WI38 (cell line): ENCODE measurements around the gene NEAT1.

Experiments
- H3K4me3 ChIP-seq: 2 replicates; pipeline ENCODE4 v1.5.1; 2011; ENCODE audit warnings: low read depth, mild to moderate bottlenecking, control low read depth, low read length
- TF ChIP-seq, protein P1 (sequence below): IDR thresholded peaks from 2 replicates; pipeline ENCODE4 v1.5.1; 2012; ENCODE audit warnings: low read depth, mild to moderate bottlenecking, control low read depth, low read length

Gene NEAT1

DNA sequence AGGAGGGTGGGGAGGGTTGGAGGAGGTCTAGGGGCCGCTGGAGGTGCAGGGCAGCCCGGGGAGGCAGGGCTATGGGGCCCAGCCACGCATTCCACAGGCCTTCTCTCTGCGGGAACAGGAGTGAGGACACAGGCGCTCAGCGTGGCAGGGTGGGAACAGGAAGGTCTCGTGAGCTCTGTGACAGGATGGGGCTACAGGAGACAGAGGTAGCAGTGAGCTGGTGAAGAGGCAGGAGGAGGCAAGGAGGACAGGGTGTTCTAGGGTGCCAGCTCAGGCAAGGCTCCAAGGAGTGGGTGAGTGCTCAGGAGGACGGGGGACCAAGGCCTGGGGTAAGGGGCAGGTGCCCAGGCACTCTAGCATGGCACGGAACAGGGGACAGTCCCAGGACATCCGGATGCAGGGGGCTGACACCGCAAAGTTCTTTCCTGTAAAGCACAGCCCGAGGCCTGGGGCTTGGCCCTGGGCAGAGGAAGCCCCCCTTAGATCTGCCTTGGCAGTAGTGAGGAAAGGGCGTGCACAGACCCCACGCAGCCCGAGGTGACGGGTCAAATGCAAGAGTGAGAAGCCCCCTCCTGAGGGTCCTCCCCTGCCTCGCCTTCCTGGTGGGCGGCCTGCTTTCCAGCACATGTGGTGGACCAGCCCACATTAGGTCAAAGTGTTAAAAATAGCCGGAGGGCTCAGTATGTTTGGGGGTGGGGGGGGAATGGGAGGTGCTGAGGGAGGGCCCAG lies 4.7 kb upstream of the NEAT1 start:
- TF ChIP-seq, protein P1, sequence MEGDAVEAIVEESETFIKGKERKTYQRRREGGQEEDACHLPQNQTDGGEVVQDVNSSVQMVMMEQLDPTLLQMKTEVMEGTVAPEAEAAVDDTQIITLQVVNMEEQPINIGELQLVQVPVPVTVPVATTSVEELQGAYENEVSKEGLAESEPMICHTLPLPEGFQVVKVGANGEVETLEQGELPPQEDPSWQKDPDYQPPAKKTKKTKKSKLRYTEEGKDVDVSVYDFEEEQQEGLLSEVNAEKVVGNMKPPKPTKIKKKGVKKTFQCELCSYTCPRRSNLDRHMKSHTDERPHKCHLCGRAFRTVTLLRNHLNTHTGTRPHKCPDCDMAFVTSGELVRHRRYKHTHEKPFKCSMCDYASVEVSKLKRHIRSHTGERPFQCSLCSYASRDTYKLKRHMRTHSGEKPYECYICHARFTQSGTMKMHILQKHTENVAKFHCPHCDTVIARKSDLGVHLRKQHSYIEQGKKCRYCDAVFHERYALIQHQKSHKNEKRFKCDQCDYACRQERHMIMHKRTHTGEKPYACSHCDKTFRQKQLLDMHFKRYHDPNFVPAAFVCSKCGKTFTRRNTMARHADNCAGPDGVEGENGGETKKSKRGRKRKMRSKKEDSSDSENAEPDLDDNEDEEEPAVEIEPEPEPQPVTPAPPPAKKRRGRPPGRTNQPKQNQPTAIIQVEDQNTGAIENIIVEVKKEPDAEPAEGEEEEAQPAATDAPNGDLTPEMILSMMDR: no peak
- H3K4me3 ChIP-seq: no peak overlapping the region; the same call in 1 of the 2 replicates

DNA sequence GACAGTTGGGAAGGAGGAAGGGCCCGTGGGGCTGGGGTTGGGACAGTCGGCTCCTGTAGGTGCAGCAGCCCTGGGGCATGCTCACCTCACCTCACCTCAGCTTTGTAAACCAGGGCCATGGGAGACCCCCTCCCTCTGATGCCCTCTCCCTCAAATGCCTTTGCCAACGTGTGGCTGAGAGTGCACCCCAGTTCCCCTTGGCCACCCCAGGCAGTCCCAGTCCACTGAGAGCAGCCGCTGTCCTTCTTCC lies 4.2 kb upstream of the NEAT1 start:
- TF ChIP-seq, protein P1: no peak
- H3K4me3 ChIP-seq: peak overlapping the region; percentile 47

GRCh38 chr11:65418681-65419459 lies 3.7 kb upstream of the NEAT1 start:
- TF ChIP-seq, protein P1: no peak
- peak overlapping the region; percentile 47 for H3K4me3 ChIP-seq

- peak overlapping the region; percentile 47 for H3K4me3 ChIP-seq
- TF ChIP-seq, protein P1: no peak
Observed at GRCh38 chr11:65419460-65419771, 3.2 kb upstream of the NEAT1 start.

DNA sequence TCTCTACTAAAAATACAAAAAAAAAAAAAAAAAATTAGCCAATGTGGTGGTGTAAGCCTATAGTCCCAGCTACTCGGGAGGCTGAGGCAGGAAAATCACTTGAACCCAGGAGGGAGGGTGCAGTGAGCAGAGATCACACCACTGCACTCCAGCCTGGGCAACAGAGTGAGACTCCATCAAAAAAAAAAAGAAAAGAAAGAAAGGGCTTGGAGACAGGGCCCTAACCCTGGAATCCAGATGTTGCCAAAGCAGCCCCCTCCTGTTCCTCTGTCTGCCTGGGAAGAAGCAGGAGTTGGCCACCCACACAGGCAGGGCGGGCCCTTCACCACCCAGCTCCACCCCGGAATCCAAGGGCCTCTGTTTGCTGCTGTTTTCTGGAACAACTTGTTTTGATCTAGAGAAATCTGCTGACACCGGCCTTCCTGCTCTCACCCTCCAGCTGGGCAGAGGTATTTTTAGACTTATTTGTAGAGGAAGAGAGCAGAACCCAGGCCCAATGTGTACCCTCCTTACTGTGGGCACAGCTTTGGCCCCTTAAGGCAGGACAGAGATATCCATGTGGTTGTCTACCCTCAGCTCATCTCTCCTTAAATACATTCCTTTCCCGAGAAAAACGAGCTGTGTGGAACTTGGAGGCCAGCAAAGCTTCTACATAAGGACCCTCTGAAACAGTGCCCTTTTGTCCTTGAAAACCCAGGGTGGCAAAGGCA lies 2.7 kb upstream of the NEAT1 start:
- H3K4me3 ChIP-seq: peak overlapping the region; percentile 47
- TF ChIP-seq, protein P1: no peak

DNA sequence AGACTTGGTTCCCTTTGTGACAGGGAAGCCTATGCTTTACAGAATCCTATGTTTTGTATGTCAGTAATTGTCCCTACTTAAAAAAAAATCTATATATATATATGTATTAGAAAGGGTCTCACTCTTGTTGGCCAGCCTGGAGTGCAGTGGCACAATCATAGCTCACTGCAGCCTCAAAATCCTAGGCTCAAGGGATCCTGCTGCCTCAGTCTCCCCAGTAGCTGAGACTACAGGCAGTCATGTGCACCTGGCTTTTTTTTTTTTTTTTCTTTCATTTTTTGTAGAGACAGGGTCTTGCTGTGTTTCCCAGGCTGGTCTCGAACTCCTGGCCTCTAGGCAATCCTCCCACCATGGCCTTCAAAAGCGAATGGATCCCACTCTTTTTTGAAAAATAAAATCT lies 2.1 kb upstream of the NEAT1 start:
- TF ChIP-seq, protein P1: no peak
- peak overlapping the region; percentile 32 for H3K4me3 ChIP-seq
